Stimulated activated CD8-positive, alpha-beta memory T cell treated with anti-CD3 and anti-CD28 coated beads, Interleukin-4, amount 100 ng/mL, for 4 hours (primary cell): ENCODE data around the gene RRM1.

Source experiments
- DNase-seq, 2 donors: peaks; one replicate each; pipeline ENCODE4 v3.0.0-alpha.2; 2020; ENCODE audit warnings: low read depth in 2 of 2, low spot score in 1 of 2

Gene RRM1

GRCh38 chr11:4185561-4185960 lies 91.0 kb downstream of the RRM1 start:
- no peak for DNase-seq

- no peak for DNase-seq
Measured at GRCh38 chr11:4186464-4187054, 92.0 kb downstream of the RRM1 start.

GRCh38 chr11:4187055-4187988 lies 92.7 kb downstream of the RRM1 start:
- DNase-seq: peak; percentile 59 to 68
